PC-9 (cell line): ENCODE results near the gene C2CD3.

Experiments
- EZH2 ChIP-seq: fragments of 200-600 bp; sonication (generic); IDR thresholded peaks from 2 replicates; pipeline ENCODE4 v1.8.0; 2017; ENCODE audit warnings: antibody characterized with exemption, low read depth
- TF ChIP-seq, protein P1 (sequence below): fragments of 200-600 bp; sonication (generic); conservative IDR thresholded peaks from 2 replicates; pipeline ENCODE4 v1.6.1; 2017; ENCODE audit warnings: mixed run types, antibody characterized with exemption, mild to moderate bottlenecking, moderate library complexity

GRCh38 chr11:74035264-74035663, 135.5 kb downstream of the C2CD3 start:
- TF ChIP-seq, protein P1, sequence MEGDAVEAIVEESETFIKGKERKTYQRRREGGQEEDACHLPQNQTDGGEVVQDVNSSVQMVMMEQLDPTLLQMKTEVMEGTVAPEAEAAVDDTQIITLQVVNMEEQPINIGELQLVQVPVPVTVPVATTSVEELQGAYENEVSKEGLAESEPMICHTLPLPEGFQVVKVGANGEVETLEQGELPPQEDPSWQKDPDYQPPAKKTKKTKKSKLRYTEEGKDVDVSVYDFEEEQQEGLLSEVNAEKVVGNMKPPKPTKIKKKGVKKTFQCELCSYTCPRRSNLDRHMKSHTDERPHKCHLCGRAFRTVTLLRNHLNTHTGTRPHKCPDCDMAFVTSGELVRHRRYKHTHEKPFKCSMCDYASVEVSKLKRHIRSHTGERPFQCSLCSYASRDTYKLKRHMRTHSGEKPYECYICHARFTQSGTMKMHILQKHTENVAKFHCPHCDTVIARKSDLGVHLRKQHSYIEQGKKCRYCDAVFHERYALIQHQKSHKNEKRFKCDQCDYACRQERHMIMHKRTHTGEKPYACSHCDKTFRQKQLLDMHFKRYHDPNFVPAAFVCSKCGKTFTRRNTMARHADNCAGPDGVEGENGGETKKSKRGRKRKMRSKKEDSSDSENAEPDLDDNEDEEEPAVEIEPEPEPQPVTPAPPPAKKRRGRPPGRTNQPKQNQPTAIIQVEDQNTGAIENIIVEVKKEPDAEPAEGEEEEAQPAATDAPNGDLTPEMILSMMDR: no peak
- no peak for TF ChIP-seq EZH2
